A673 (cell line): ENCODE measurements around the gene ERICH4. TPM values are rescaled to one million over a fixed set of nuclear protein-coding genes. Genes with fewer than 3 reads are reported as not detected.

Experiments
- BruUV-seq: library from RNA; stranded (reverse); fragments of 400-500 nt; replicated peaks from 2 replicates; lab custom pipeline; 2021; lab: Mats Ljungman, UMichigan
- CTCF ChIA-PET: fragments of 300-600 bp; sonication (Branson Sonifier 250); formaldehyde crosslinking; loops from one replicate; lab custom pipeline; 2022; ENCODE audit warnings: antibody characterized with exemption; lab: Charles Lee
- POLR2A ChIA-PET: fragments of 300-600 bp; sonication (Branson Sonifier 250); formaldehyde crosslinking; loops from one replicate; lab custom pipeline; 2022; ENCODE audit warnings: antibody characterized with exemption; ENCODE audit not compliant: low non-redundant PET; lab: Charles Lee
- DNase-seq: peaks from one replicate; pipeline ENCODE4 v3.0.0-alpha.2; 2015; ENCODE audit warnings: low spot score
- H3K27ac ChIP-seq: fragments of 200-600 bp; sonication (generic); 2 replicates; pipeline ENCODE4 v1.5.1; 2016; ENCODE audit warnings: mixed run types, low read depth, mild to moderate bottlenecking, mixed read lengths, antibody characterized with exemption, low read length; ENCODE audit not compliant: poor library complexity, severe bottlenecking
- H3K27me3 ChIP-seq: fragments of 200-600 bp; sonication (generic); replicated peaks from 2 replicates; pipeline ENCODE4 v1.6.1; 2017; ENCODE audit warnings: mixed run types, low read depth, mild to moderate bottlenecking, mixed read lengths, antibody characterized with exemption, low read length; ENCODE audit not compliant: insufficient read depth, poor library complexity
- H3K36me3 ChIP-seq: fragments of 200-600 bp; sonication (generic); 2 replicates; pipeline ENCODE4 v1.6.1; 2016; ENCODE audit warnings: mixed run types, mild to moderate bottlenecking, mixed read lengths, antibody characterized with exemption, low read length; ENCODE audit not compliant: insufficient read depth, poor library complexity, severe bottlenecking
- H3K4me1 ChIP-seq: fragments of 200-600 bp; sonication (generic); 2 replicates; pipeline ENCODE4 v1.6.1; 2017; ENCODE audit warnings: mixed run types, mild to moderate bottlenecking, mixed read lengths, antibody characterized with exemption, low read length; ENCODE audit not compliant: insufficient read depth, poor library complexity, severe bottlenecking
- H3K4me3 ChIP-seq: fragments of 200-600 bp; sonication (generic); 2 replicates; pipeline ENCODE4 v1.5.1; 2016; ENCODE audit warnings: low read depth, mixed run types, mild to moderate bottlenecking, mixed read lengths, low read length; ENCODE audit not compliant: poor library complexity, severe bottlenecking
- H3K9me3 ChIP-seq: fragments of 200-600 bp; sonication (generic); 2 replicates; pipeline ENCODE4 v1.6.1; 2016; ENCODE audit warnings: mixed run types, low read depth, mild to moderate bottlenecking, mixed read lengths, antibody characterized with exemption, low read length; ENCODE audit not compliant: poor library complexity, severe bottlenecking
- CTCF ChIP-seq: fragments of 300-800, 200-600 bp; sonication (generic); conservative IDR thresholded peaks from 2 replicates; pipeline ENCODE4 v1.5.1; 2017; ENCODE audit warnings: low read depth, mild to moderate bottlenecking, antibody characterized with exemption, low read length, moderate library complexity, mixed read lengths
- EZH2 ChIP-seq: fragments of 200-600 bp; sonication (generic); IDR thresholded peaks from 2 replicates; pipeline ENCODE4 v1.6.1; 2017; ENCODE audit warnings: borderline replicate concordance, low read depth, mild to moderate bottlenecking, mixed read lengths, antibody characterized with exemption, low read length; ENCODE audit not compliant: poor library complexity, severe bottlenecking
- intact Hi-C: fragments of 100-400 bp; cut with micrococcal nuclease; formaldehyde crosslinking; loops from one replicate; pipeline ENCODE4 v1.10.0; 2022; ENCODE audit not compliant: unreplicated experiment
- total RNA-seq: library from RNA; stranded (reverse); gene quantifications from 2 replicates; pipeline ENCODE4 v1.2.3, GENCODE V29; 2021

The ERICH4 gene
- total RNA-seq, 1 experiment from 2014 or later: not detected

GRCh38 chr19:41415154-41415571 lies 27.8 kb upstream of the ERICH4 start:
- TF ChIP-seq CTCF: no peak
- no peak for TF ChIP-seq EZH2
- Histone ChIP-seq H3K9me3 (no peaks in the 10 kb centered on the region), H3K4me3 (no peak overlapping the region), H3K27ac (no peak overlapping the region), H3K27me3 (no peaks in the 10 kb centered on the region), H3K36me3 (peaks cover 7% of the 10 kb centered on the region), H3K4me1 (no peaks in the 10 kb centered on the region)
- DNase-seq: no peak
- POLR2A ChIA-PET: no interaction called here
- BruUV-seq: no TSS peak
- CTCF ChIA-PET: no interaction called here
- intact Hi-C loops: no loop called here

- intact Hi-C loops: no loop called here
- Histone ChIP-seq H3K27ac (no peak overlapping the region), H3K27me3 (no peaks in the 10 kb centered on the region), H3K4me1 (no peaks in the 10 kb centered on the region), H3K4me3 (no peak overlapping the region), H3K36me3 (peaks cover 8% of the 10 kb centered on the region), H3K9me3 (no peaks in the 10 kb centered on the region)
- TF ChIP-seq EZH2 (no peak), CTCF (no peak)
- DNase-seq: no peak
- POLR2A ChIA-PET: no interaction called here
- CTCF ChIA-PET: no interaction called here
- no TSS peak for BruUV-seq
These were observed 26.7 kb upstream of the ERICH4 start for GRCh38 chr19:41416194-41416674.

- no peak overlapping the region for H3K27ac ChIP-seq
- POLR2A ChIA-PET: no interaction called here
- CTCF ChIA-PET: no interaction called here
- H3K4me3 ChIP-seq: no peak overlapping the region
- H3K36me3 ChIP-seq: peaks cover 12% of the 10 kb centered on the region
- intact Hi-C loops: no loop called here
- no peaks in the 10 kb centered on the region for H3K27me3 ChIP-seq
- no peaks in the 10 kb centered on the region for H3K9me3 ChIP-seq
- BruUV-seq: no TSS peak
- no peak for TF ChIP-seq EZH2
- TF ChIP-seq CTCF: no peak
- no peaks in the 10 kb centered on the region for H3K4me1 ChIP-seq
- no peak for DNase-seq
These were observed 22.7 kb upstream of the ERICH4 start for GRCh38 chr19:41420101-41420880.
